Cardiac muscle cell (in vitro differentiated cells and primary cell): Measurements from ENCODE around the gene LRP1B. TPM values are rescaled to one million over a fixed set of nuclear protein-coding genes. Genes with fewer than 3 reads are reported as not detected.
A peak's percentile ranks its signal among the peaks of the same experiment; 100 is the strongest.
"Not testable (repeated sequence)": the region's sequence is repeated elsewhere in the genome, so short reads cannot be mapped to it uniquely, and the experiment has no call there.

Experiments
- DNase-seq, 2 donors: peaks; one replicate each; pipeline versions ENCODE4 v3.0.0 to v3.0.0-alpha.2; 2010 to 2017; ENCODE audit warnings: low read depth in 1 of 2, low spot score in 1 of 2
- H3K27ac ChIP-seq: fragments of 200-600 bp; sonication (generic); 2 replicates; pipeline ENCODE4 v1.5.1; 2016
- H3K27me3 ChIP-seq: fragments of 200-600 bp; sonication (generic); 2 replicates; pipeline ENCODE4 v1.6.0; 2016; ENCODE audit warnings: control low read depth
- H3K36me3 ChIP-seq: fragments of 200-600 bp; sonication (generic); 2 replicates; pipeline ENCODE4 v1.5.1; 2016; ENCODE audit warnings: control low read depth
- H3K4me1 ChIP-seq: fragments of 200-600 bp; sonication (generic); 2 replicates; pipeline ENCODE4 v1.8.1; 2017; ENCODE audit warnings: low read depth, mild to moderate bottlenecking, mixed run types
- H3K4me3 ChIP-seq: fragments of 200-600 bp; sonication (generic); 2 replicates; pipeline ENCODE4 v1.5.1; 2016; ENCODE audit warnings: mild to moderate bottlenecking
- H3K9me3 ChIP-seq: fragments of 200-600 bp; sonication (generic); 2 replicates; pipeline ENCODE4 v1.5.1; 2017; ENCODE audit warnings: low read depth, mild to moderate bottlenecking, control low read depth
- CTCF ChIP-seq: IDR thresholded peaks from 2 replicates; pipeline ENCODE4 v1.5.1; 2012; ENCODE audit warnings: low read depth, mild to moderate bottlenecking, low read length
- polyA plus RNA-seq: library from polyadenylated mRNA; unstranded; fragments of >200 nt; fragmentation: Nextera tagmentation; extraction: Ambion mirVana; gene quantifications from 2 replicates; pipeline ENCODE4 v1.2.1, GENCODE V29; 2016
- total RNA-seq: library from RNA; depleted of rRNA; stranded (reverse); fragments of >200 nt; gene quantifications from 2 replicates; pipeline ENCODE4 v1.2.3, GENCODE V29; 2016

The LRP1B gene
- total and polyA plus RNA-seq, 2 experiments from 2014 or later = 1.2 to 2.5 TPM

- no peaks in the 10 kb centered on the region for H3K27me3 ChIP-seq
- no peak for TF ChIP-seq CTCF
- DNase-seq = no peak
- no peaks in the 10 kb centered on the region for H3K36me3 ChIP-seq
- H3K9me3 ChIP-seq = no peaks in the 10 kb centered on the region
- no peaks in the 10 kb centered on the region for H3K4me1 ChIP-seq
- no peak overlapping the region for H3K27ac ChIP-seq
- no peak overlapping the region for H3K4me3 ChIP-seq
These were observed 1779.1 kb downstream of the LRP1B start for GRCh38 chr2:140351692-140352091.

GRCh38 chr2:140349695-140350094, 1781.1 kb downstream of the LRP1B start:
- no peaks in the 10 kb centered on the region for H3K36me3 ChIP-seq
- no peak for DNase-seq
- H3K27ac ChIP-seq = no peak overlapping the region
- TF ChIP-seq CTCF = no peak
- H3K27me3 ChIP-seq = no peaks in the 10 kb centered on the region
- no peaks in the 10 kb centered on the region for H3K4me1 ChIP-seq
- H3K4me3 ChIP-seq = no peak overlapping the region
- H3K9me3 ChIP-seq = no peaks in the 10 kb centered on the region

DNA sequence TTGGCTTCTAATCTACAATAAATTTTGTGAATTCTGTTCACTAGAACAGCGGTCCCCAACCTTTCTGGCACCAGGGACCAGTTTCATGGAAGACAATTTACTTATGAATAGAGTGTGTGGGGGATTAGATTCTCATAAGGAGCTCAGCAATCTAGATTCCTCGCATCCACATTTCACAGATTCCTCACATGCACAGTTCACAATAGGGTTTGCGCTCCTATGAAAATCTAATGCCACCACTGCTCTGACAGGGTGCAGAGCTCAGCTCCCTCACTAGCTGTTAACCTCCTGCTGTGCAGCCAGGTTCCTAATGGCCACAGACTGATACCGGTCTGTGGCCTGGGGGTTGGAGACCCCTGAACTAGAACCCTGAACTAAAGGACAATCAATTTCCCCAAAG, 1782.0 kb downstream of the LRP1B start:
- H3K9me3 ChIP-seq = no peaks in the 10 kb centered on the region
- no peak overlapping the region for H3K4me3 ChIP-seq
- no peak for TF ChIP-seq CTCF
- no peak overlapping the region for H3K27ac ChIP-seq
- H3K27me3 ChIP-seq = no peaks in the 10 kb centered on the region
- H3K36me3 ChIP-seq = no peaks in the 10 kb centered on the region
- DNase-seq = peak in 1 of 2 donors; percentile 2
- no peaks in the 10 kb centered on the region for H3K4me1 ChIP-seq

DNA sequence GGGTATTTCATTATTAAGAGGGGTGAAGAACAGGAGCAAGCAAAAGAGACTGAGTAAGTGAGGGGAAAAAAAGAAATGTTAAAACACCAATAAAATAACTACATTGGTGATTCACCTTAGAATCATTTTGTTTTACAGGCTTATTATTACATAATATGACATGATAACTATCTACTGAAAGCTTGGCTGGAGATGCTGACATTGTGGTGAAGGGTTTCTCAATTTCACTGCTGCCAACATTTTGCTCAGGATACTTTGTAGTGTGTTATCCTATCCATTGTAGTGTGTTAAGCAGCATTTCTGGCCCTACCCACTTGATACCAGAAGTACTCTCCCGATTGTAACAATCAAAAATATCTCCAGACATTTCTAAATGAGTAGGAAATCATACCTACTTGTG, 1786.0 kb downstream of the LRP1B start:
- no peak for TF ChIP-seq CTCF
- Histone ChIP-seq H3K4me3 (no peak overlapping the region), H3K9me3 (no peaks in the 10 kb centered on the region), H3K36me3 (no peaks in the 10 kb centered on the region), H3K4me1 (no peaks in the 10 kb centered on the region), H3K27ac (no peak overlapping the region), H3K27me3 (no peaks in the 10 kb centered on the region)
- DNase-seq = peak in 1 of 2 donors; percentile 63

DNA sequence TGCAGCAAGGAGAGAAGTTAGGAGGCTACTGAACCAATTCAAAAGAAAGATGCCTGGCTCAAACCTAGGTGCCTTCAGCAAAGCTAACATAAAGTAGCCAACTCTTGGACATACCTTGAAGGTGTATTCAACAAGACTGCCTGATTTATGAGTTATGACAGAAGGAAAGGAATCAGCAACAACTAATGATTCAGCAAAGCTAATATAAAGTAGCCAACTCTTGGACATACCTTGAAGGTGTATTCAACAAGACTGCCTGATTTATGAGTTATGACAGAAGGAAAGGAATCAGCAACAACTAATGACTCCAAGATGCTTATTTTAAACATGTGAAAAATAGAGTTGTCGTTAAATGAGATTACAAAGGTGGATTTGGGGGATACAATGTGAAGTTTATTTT, 1786.5 kb downstream of the LRP1B start:
- not testable (repeated sequence) for H3K27me3 ChIP-seq, H3K27ac ChIP-seq, H3K4me1 ChIP-seq, H3K9me3 ChIP-seq, H3K36me3 ChIP-seq, DNase-seq, H3K4me3 ChIP-seq

DNA sequence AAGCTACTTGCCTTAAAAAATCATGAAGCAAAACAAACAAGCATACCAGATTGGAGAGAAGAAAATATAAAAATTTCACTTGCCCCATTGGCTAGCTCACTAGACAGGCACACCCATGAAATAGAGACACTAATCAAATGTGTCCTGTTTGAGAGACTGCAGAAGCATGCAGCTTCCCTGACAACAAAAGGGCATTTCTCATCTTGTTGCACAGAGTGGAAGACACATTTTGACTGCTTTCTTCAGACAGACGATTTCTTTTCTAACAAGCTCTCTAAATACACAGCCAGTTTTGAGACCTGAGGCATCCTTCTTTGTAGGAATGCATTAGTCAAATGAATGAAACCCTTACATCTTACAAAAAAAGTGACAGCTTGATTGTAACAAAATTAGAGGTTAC, 1792.0 kb downstream of the LRP1B start:
- Histone ChIP-seq H3K9me3 (no peaks in the 10 kb centered on the region), H3K27ac (no peak overlapping the region), H3K36me3 (no peaks in the 10 kb centered on the region), H3K4me1 (no peaks in the 10 kb centered on the region), H3K27me3 (no peaks in the 10 kb centered on the region), H3K4me3 (no peak overlapping the region)
- no peak for TF ChIP-seq CTCF
- no peak for DNase-seq
